8988T (cell line): ENCODE results near the gene DCTN4.
A peak's percentile ranks its signal among the peaks of the same experiment; 100 is the strongest.

Experiments
- DNase-seq: peaks from one replicate; pipeline ENCODE4 v3.0.0; 2011

DCTN4 gene

DNA sequence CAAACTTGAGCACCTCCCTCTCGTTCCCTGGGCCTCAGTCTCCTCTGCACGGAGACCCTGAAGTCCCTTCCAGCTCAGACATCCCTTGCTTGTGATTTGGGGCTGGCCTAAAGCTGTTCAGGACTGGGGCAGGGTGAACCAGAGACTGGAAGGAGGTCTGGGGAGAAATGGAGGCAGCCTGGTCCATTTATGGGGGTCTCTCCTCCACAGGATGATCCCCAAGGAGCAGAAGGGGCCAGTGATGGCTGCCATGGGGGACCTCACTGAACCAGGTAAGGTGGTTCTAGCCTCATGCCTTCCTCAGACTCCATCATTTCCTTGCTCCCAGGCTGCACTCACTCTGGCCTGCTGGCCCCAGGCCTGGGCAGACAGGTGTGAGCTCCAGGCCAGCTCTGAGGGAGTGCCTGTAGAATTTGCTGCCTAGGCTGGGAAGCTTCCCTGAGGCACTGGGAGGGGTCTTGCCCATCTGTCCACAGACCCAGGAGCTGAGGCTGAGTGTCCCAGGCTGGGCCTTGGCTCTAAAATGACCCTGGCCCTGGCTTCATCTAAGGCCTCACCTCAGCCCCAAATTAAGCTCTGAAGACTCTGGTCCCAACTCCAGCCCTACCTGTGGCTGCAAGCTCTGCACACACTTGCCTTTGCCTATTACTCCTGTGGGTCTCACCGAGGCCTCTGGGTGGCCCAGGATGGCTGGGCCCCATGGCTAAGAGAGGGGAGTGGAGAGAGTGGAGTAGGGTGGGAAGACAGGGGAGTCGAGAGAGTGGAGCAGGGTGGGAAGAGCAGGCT is 95.9 kb downstream of the DCTN4 start:
- DNase-seq = peak; percentile 36

- DNase-seq = peak; percentile 3
Measured at GRCh38 chr5:150661821-150662596, 96.8 kb downstream of the DCTN4 start.

GRCh38 chr5:150661086-150661485 is 97.7 kb downstream of the DCTN4 start, which contains the start of gene MYOZ3:
Gene MYOZ3 (plus strand): TSS chr5:150661251. CDS start chr5:150662942, 1,691 bp downstream.
- peak; percentile 12 for DNase-seq

GRCh38 chr5:150660108-150660831 is 98.5 kb downstream of the DCTN4 start:
- peak; percentile 9 for DNase-seq

DNA sequence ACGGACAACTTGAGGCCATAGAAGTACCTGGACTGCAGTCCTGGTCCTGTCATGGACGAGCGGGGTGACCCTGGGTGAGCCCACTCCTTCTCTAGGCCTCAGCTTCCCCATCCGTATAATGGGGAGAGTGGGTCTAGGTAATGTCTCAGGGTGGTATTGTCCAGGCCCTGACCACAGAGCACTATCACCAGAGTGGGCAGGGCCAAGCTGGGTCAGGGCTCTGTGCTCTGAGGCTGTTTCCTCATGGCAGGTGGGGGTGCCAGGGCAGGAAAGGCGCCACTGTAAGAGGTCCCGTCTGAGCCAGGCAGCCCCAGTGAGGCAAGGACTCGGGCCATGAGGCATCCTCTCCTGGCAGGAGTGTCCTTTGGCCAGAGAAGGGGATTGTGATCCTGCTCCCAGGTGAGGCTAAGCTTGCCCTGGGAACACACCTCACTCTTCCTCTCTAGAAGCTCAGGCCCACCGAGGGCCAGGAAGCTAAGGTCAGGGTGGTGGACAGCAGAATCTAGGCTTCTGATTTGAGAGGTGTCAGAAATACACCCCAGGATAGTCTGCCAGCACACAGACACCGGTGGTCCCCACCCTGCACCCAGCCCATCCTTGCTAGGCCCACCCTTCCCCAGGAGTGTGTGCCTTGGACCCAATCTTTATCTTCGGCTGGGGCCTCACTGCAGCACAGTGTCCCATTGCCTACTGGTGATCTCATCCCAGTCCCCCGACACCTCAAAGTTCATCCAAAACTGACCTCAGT is 99.3 kb downstream of the DCTN4 start:
- DNase-seq = no peak

- DNase-seq = no peak
Measured at GRCh38 chr5:150658699-150659265, 100.0 kb downstream of the DCTN4 start.
